SIG-M5 treated with dmso at 0.1 percent for 504 hours (cell line): ENCODE results near the gene SNRNP48.

Experiments used
- DNase-seq: peaks from one replicate; lab custom pipeline; 2025; ENCODE audit not compliant: unreplicated experiment; lab: John Stamatoyannopoulos, UW

Gene SNRNP48

GRCh38 chr6:7558781-7559180 is 31.2 kb upstream of the SNRNP48 start:
- DNase-seq = no peak

DNA sequence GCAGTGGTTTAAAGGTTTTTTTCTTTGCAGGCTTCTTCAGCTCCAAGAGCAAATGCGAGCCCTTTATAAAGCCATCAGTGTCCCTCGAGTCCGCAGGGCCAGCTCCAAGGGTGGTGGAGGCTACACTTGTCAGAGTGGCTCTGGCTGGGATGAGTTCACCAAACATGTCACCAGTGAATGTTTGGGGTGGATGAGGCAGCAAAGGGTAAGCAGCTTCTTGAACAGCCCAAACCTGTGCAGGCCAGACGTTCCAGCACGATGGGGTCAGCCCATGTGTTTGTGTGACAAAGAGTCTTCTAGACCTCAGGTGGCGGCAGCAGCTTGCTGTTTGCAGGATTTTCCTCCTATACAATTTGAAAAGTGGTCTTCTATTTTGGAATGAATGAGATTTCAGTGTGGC is 30.8 kb upstream of the SNRNP48 start:
- no peak for DNase-seq

- peak; percentile 12 for DNase-seq
These were observed 30.2 kb upstream of the SNRNP48 start for GRCh38 chr6:7559651-7560385.

DNA sequence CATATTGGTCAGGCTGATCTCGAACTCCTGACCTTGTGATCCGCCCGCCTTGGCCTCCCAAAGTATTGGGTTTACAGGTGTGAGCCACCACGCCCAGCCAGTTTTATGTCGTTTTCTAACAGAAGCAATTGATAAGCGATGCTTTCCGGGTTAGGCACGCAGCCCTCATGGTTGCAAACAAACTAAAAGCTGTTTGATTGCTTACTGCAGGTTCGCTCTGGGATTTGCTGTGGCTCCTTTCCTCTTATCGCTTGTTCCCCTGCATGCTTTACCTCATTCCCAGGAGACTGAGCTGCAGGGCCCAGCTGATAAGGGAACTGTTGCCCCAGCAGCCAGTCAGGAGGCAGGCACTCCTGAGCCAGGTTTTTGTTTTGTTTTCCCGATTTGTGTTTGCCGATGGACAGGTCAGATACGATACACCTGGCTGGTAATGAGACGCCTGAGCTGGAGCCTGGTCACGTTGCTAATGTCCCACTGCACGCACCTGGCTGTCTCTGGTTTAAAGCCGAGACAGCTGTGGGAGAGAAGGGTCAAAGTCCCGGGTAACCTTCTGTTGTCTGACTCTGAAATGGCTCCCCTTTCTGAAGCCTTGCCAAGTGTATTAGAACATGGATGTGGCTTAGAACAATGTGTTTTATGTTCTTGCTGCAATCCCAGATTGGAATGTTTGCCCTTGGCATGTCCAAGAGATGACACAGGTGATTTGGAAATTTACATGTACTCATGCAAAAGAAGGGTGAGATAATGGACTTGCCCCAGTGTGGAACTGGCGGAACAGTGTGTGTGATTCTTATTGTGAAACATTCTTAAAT is 28.6 kb upstream of the SNRNP48 start:
- DNase-seq = no peak

DNA sequence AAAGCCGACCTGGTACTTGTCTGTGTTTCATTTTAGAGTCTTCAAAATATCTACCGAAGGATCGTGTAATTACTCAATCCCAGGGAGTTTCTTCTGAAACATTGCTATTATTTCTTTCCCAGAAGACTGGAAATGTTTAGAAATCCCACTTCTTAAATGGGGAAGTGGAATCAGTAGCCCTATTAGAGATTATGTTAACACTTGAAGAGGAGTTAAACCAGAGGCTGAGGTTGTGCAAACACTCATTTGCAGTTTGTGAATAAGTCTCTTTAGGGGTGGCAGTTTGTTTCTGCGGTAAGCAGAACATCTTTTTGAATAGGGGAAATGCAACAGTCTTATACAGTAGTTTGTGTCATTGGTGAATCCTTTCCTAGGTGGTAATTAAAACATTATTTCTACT is 27.2 kb upstream of the SNRNP48 start:
- DNase-seq = no peak

DNA sequence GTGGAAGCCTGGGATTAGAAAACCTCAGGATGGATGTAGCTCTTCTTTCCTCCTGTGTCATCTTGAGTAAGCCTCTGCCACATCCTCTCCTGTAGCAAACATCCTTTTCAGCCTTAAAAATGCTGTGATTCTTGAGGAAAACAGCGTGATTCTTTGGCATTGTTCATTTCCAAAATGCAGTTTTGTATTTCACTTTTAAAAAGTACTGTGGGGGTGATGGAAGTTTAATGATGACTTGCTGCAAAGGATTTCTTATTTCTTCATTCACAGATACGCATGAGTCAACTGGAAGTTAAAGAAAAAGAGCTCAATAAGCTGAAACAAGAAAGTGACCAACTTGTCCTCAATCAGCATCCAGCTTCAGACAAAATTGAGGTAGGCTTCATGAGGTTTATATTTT is 23.9 kb upstream of the SNRNP48 start:
- DNase-seq = no peak

GRCh38 chr6:7566617-7567173 is 23.3 kb upstream of the SNRNP48 start:
- DNase-seq = no peak

GRCh38 chr6:7568021-7568420 is 22.0 kb upstream of the SNRNP48 start:
- DNase-seq = no peak

DNA sequence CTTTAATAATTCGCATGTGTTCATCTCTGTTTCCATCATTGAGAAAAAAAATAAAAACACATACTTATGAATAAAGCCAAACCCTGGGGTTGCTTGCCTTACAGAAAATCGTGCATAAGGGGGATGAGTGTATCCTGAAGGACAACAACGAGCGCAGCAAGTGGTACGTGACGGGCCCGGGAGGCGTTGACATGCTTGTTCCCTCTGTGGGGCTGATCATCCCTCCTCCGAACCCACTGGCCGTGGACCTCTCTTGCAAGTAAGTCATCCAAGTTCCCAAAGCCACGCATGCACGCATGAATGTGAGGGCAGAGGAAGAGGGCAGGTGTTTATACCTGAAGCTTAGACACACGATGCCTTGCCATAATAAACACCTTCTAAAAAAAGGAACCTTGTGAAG is 20.9 kb upstream of the SNRNP48 start:
- DNase-seq = no peak

GRCh38 chr6:7572213-7572943 is 17.6 kb upstream of the SNRNP48 start:
- DNase-seq = no peak

- no peak for DNase-seq
These were observed 15.5 kb upstream of the SNRNP48 start for GRCh38 chr6:7574500-7574899.

DNA sequence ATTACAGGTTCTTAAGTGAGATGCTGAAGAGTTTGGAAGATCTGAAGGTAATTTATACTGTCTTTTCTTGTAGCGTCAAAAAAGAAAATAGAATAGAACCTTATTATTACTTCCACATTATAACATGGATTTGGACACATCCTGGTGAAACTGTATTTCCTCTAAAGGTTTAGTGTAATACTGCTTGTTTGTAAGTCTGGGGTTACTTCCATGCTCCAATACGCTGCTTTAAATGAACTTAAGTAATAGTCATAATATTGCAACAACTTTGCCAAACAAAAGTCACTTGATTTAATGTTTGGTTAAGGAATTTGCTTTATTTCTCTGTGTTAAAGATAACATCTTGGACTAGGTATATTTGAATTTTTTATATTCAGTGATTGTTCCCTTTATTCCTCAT is 11.5 kb upstream of the SNRNP48 start:
- DNase-seq = no peak

DNA sequence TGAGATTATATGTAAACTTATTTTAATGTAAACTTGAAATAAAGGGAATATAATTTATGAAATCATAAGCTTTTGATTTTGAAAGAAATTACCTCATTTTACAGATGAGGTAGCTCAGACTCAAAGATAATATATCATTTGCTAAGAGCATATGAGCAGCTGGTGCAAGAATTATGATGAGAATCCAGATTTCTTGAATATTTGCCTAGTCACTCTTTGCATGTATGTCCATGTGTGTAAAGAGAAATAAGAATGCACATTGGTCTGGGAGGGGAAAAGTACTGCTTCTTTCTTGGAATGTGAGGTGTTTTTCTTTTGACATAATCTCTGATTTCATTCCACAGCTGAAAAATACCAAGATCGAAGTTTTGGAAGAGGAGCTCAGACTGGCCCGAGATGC is 11.1 kb upstream of the SNRNP48 start:
- no peak for DNase-seq

DNA sequence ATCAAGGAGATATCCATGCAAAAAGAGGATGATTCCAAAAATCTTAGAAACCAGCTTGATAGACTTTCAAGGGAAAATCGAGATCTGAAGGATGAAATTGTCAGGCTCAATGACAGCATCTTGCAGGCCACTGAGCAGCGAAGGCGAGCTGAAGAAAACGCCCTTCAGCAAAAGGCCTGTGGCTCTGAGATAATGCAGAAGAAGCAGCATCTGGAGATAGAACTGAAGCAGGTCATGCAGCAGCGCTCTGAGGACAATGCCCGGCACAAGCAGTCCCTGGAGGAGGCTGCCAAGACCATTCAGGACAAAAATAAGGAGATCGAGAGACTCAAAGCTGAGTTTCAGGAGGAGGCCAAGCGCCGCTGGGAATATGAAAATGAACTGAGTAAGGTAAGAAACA is 10.1 kb upstream of the SNRNP48 start:
- DNase-seq = no peak

GRCh38 chr6:7580537-7580926 is 9.5 kb upstream of the SNRNP48 start:
- no peak for DNase-seq

- DNase-seq = no peak
These were observed 8.9 kb upstream of the SNRNP48 start for GRCh38 chr6:7580927-7581618.

DNA sequence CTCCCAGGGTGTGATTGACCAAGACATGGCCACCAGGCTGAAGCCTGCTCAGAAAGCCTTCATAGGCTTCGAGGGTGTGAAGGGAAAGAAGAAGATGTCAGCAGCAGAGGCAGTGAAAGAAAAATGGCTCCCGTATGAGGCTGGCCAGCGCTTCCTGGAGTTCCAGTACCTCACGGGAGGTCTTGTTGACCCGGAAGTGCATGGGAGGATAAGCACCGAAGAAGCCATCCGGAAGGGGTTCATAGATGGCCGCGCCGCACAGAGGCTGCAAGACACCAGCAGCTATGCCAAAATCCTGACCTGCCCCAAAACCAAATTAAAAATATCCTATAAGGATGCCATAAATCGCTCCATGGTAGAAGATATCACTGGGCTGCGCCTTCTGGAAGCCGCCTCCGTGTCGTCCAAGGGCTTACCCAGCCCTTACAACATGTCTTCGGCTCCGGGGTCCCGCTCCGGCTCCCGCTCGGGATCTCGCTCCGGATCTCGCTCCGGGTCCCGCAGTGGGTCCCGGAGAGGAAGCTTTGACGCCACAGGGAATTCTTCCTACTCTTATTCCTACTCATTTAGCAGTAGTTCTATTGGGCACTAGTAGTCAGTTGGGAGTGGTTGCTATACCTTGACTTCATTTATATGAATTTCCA is 4.6 kb upstream of the SNRNP48 start:
- no peak for DNase-seq

DNA sequence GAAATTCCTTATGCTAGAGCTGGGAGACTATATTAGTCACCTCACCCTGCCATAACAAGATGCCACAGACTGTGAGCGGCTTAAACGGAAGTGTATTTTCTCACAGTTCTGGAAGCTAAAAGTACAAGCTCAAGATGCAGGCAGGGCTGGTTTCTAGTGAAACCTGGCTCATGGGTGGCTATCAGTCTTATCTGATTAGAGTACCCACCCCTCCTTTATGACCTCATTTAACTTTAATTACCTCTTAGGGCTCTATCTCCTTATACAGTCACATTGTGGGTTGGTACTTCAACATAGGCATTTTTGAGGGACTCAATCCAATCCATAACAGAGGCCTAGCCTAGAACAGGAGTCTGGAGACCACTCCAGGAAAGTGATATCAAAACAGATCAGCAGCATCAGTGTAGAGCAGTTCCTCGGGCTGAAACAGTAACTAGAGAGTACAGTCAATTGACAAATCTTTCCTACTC is 2.3 kb upstream of the SNRNP48 start:
- DNase-seq = no peak

DNA sequence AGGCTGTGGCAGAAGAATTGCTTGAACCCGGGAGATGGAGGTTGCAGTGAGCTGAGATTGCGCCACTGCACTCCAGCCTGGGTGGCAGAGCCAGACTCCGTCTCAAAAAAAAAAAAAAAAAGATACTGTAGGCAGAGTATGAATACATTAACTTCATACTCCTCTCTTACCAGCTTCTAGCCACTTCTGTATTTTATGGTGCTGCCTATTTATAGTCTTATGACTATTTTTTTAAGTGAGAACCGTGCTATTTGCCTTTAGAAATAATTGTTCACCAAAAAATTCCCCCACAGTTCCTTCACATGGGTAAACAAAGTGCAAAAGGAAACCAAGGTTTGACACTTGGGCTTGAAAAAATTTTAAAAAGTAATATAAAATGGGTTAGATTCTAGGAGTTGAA is 1.5 kb upstream of the SNRNP48 start:
- no peak for DNase-seq

DNA sequence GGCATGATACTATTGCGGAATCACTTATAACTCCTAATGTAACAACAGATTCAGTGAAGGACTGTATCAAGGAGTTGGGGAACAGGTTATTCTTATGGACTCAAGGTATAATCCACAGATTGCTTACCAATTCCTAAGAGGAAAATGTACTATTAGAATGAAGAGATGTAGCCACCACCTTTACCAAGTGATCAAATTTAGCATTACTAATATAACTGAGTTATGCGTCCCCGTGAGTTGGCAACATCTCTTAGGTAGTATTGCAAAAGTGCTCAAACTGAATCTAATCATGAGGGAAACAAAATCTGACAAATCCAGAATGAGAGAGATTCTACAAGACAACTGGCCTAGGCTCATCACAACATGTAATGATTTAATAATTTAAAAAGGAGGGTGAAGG is 777 bp upstream of the SNRNP48 start:
- no peak for DNase-seq
